Transverse colon (tissue), 4 donors: ENCODE results near the gene MRPL28.

Experiments used
- EP300 ChIP-seq: sonication (generic); formaldehyde crosslinking; IDR thresholded peaks from one replicate; pipeline ENCODE4 v1.6.1; 2017; ENCODE audit warnings: antibody characterized with exemption, low read depth
- POLR2A ChIP-seq: fragments of 450-650 bp; IDR thresholded peaks from one replicate; pipeline ENCODE4 v1.6.1; 2016; ENCODE audit warnings: antibody characterized with exemption, mild to moderate bottlenecking, moderate library complexity
- POLR2AphosphoS5 ChIP-seq, 3 donors: sonication (generic); formaldehyde crosslinking; IDR thresholded peaks; one replicate each; pipeline ENCODE4 v1.6.1; 2016; ENCODE audit warnings: antibody characterized with exemption in 3 of 3
- TF ChIP-seq, protein P1 (sequence below), 5 experiments: fragments of 200-600 bp in 3 of 5; fragments of 450-650 bp in 2 of 5; sonication (generic) in 3 of 5; IDR thresholded peaks; 1 replicate in 2 of 5; 2 replicates in 3 of 5; pipeline ENCODE4 v1.5.1; 2016 to 2017; ENCODE audit warnings: antibody characterized with exemption in 5 of 5, inconsistent platforms in 3 of 5, mild to moderate bottlenecking in 2 of 5, moderate library complexity in 1 of 5

DNA sequence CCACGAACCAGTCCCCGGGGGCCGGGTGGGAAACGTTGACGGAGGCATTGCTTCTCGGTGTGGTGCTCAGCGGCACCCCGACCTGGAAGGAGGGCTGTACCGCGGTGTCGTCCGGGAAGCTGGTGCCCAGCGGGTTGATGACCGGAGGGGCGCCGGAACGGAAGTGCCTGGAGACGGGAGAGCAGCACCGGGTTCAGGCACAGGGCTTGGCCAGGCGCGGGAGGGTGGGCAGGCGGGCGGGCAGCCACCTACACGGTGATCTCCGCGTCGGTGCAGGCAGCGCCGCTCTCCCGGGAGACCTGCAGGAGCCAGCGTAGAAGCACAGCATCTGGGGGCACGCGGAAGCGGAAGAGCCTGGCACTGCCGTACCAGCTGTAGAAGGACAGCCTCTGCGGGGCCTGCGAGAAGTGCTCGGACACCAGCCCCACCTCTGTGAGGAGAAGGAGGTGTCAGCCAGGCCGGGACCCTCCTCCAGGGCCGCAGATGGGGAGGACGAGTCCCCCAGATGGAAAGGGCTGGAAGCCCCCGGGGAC, 7.1 kb upstream of the MRPL28 start:
- TF ChIP-seq POLR2AphosphoS5 (IDR thresholded peaks at IDR 0.05): no peak
- TF ChIP-seq, protein P1, sequence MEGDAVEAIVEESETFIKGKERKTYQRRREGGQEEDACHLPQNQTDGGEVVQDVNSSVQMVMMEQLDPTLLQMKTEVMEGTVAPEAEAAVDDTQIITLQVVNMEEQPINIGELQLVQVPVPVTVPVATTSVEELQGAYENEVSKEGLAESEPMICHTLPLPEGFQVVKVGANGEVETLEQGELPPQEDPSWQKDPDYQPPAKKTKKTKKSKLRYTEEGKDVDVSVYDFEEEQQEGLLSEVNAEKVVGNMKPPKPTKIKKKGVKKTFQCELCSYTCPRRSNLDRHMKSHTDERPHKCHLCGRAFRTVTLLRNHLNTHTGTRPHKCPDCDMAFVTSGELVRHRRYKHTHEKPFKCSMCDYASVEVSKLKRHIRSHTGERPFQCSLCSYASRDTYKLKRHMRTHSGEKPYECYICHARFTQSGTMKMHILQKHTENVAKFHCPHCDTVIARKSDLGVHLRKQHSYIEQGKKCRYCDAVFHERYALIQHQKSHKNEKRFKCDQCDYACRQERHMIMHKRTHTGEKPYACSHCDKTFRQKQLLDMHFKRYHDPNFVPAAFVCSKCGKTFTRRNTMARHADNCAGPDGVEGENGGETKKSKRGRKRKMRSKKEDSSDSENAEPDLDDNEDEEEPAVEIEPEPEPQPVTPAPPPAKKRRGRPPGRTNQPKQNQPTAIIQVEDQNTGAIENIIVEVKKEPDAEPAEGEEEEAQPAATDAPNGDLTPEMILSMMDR (IDR thresholded peaks at IDR 0.05): no peak
- TF ChIP-seq POLR2A: no peak
- TF ChIP-seq EP300: no peak
